HepG2 (cell line): ENCODE data around the gene WDR81. TPM values are rescaled to one million over a fixed set of nuclear protein-coding genes. Genes with fewer than 3 reads are reported as not detected.

Experiments used
- ARNT2 ChIP-seq: sonication (generic); formaldehyde crosslinking; IDR thresholded peaks from 2 replicates; pipeline ENCODE4 v1.8.0; 2022; ENCODE audit warnings: mild to moderate bottlenecking, low read depth, missing genetic modification reagents, moderate library complexity
- CBX2 ChIP-seq, 2 experiments: fragments of 200-600 bp in 1 of 2; sonication (generic); formaldehyde crosslinking in 1 of 2; IDR thresholded peaks; 2 replicates each; pipeline versions ENCODE4 v1.7.0 to v1.8.1; 2018 to 2022; ENCODE audit warnings: low read depth in 2 of 2, low read length in 1 of 2, mild to moderate bottlenecking in 1 of 2, missing genetic modification reagents in 1 of 2
- ELF3 ChIP-seq: IDR thresholded peaks from 2 replicates; pipeline ENCODE4 v1.6.1; 2016; ENCODE audit warnings: missing genetic modification reagents, missing compliant biosample characterization
- FOXC1 ChIP-seq: sonication (generic); formaldehyde crosslinking; IDR thresholded peaks from 2 replicates; pipeline ENCODE4 v1.8.0; 2022; ENCODE audit warnings: mild to moderate bottlenecking, missing genetic modification reagents, borderline replicate concordance
- HDAC2 ChIP-seq: sonication (generic); formaldehyde crosslinking; IDR thresholded peaks from 2 replicates; pipeline ENCODE4 v1.4.0; 2020; ENCODE audit warnings: missing genetic modification reagents
- IKZF5 ChIP-seq: IDR thresholded peaks from 2 replicates; pipeline ENCODE4 v1.6.1; 2018; ENCODE audit warnings: missing genetic modification reagents, mild to moderate bottlenecking, missing compliant biosample characterization
- JDP2 ChIP-seq: sonication (generic); formaldehyde crosslinking; IDR thresholded peaks from 2 replicates; pipeline ENCODE4 v1.8.1; 2022; ENCODE audit warnings: missing genetic modification reagents, borderline replicate concordance
- KDM6A ChIP-seq: IDR thresholded peaks from 2 replicates; pipeline ENCODE4 v1.6.1; 2016; ENCODE audit warnings: low read depth
- MEIS1 ChIP-seq: sonication (generic); formaldehyde crosslinking; IDR thresholded peaks from 2 replicates; pipeline ENCODE4 v1.9.0; 2021; ENCODE audit warnings: mild to moderate bottlenecking, missing genetic modification reagents, moderate library complexity, borderline replicate concordance
- NKX3-1 ChIP-seq: sonication (generic); formaldehyde crosslinking; IDR thresholded peaks from 2 replicates; pipeline ENCODE4 v1.5.0; 2020; ENCODE audit warnings: missing genetic modification reagents
- SALL2 ChIP-seq: sonication (generic); formaldehyde crosslinking; IDR thresholded peaks from 2 replicates; pipeline ENCODE4 v1.8.1; 2023; ENCODE audit warnings: mild to moderate bottlenecking, missing genetic modification reagents, inconsistent platforms
- SNAPC4 ChIP-seq: sonication (generic); formaldehyde crosslinking; IDR thresholded peaks from 2 replicates; pipeline ENCODE4 v1.4.0; 2020; ENCODE audit warnings: mild to moderate bottlenecking, missing genetic modification reagents
- SNRNP70 ChIP-seq: fragments of 200-400 bp; formaldehyde crosslinking; IDR thresholded peaks from 2 replicates; pipeline ENCODE4 v1.6.1; 2017; ENCODE audit warnings: mild to moderate bottlenecking, low read depth, low read length, moderate library complexity
- ZBTB20 ChIP-seq: sonication (generic); formaldehyde crosslinking; IDR thresholded peaks from 2 replicates; pipeline ENCODE4 v1.8.1; 2023; ENCODE audit warnings: missing genetic modification reagents, low read depth, mild to moderate bottlenecking, borderline replicate concordance
- ZFP1 ChIP-seq: IDR thresholded peaks from 2 replicates; pipeline ENCODE4 v1.6.1; 2016
- ZNF256 ChIP-seq: sonication (generic); formaldehyde crosslinking; conservative IDR thresholded peaks from 2 replicates; pipeline ENCODE4 v1.4.0; 2020; ENCODE audit warnings: missing genetic modification reagents
- ZNF274 ChIP-seq: sonication (generic); formaldehyde crosslinking; IDR thresholded peaks from 2 replicates; pipeline ENCODE4 v1.5.1; 2020; ENCODE audit warnings: mild to moderate bottlenecking, missing genetic modification reagents
- ZNF547 ChIP-seq: sonication (generic); formaldehyde crosslinking; IDR thresholded peaks from 2 replicates; pipeline ENCODE4 v1.5.1; 2020; ENCODE audit warnings: mild to moderate bottlenecking, missing genetic modification reagents
- ZNF556 ChIP-seq: sonication (generic); formaldehyde crosslinking; IDR thresholded peaks from 2 replicates; pipeline ENCODE4 v1.4.0; 2020; ENCODE audit warnings: mild to moderate bottlenecking, missing genetic modification reagents, borderline replicate concordance
- ZNF691 ChIP-seq: sonication (generic); formaldehyde crosslinking; IDR thresholded peaks from 2 replicates; pipeline ENCODE4 v1.4.0; 2020; ENCODE audit warnings: missing genetic modification reagents, low read depth, mild to moderate bottlenecking, borderline replicate concordance
- ZNF850 ChIP-seq: sonication (generic); formaldehyde crosslinking; conservative IDR thresholded peaks from 2 replicates; pipeline ENCODE4 v1.9.0; 2021; ENCODE audit warnings: mild to moderate bottlenecking, missing genetic modification reagents
- polyA plus RNA-seq, 8 experiments: library from polyadenylated mRNA; depleted of rRNA in 3 of 8; stranded (reverse) in 7 of 8; unstranded in 1 of 8; fragments of >200 nt; fragmentation: Illumina TruSeq in 4 of 8; extraction: Trizol in 4 of 8; gene quantifications; 2 replicates each; pipeline versions ENCODE4 v1.2.1 to v1.2.3, GENCODE V29; 2011 to 2016; ENCODE audit warnings: low read depth in 4 of 8, missing spikeins in 1 of 8, mixed read lengths in 1 of 8; ENCODE audit not compliant: insufficient read depth in 1 of 8
- total RNA-seq, 5 experiments: library from RNA; depleted of rRNA; stranded (reverse); fragments of >200 nt; fragmentation: Illumina TruSeq; extraction: Trizol; gene quantifications; 2 replicates each; pipeline ENCODE4 v1.2.3, GENCODE V29; 2016; ENCODE audit warnings: low read depth in 1 of 5

The WDR81 gene
- total and polyA plus RNA-seq, 2 of the 13 experiments (the other 11 are each of a cell fraction or from before 2014, with no cell fraction given): 9.1 to 16.7 TPM

- TF ChIP-seq ZNF691 (CRISPR knock-in tag) (peak; percentile 80), FOXC1 (no peak), ZFP1 (CRISPR knock-in tag) (peak; percentile 19), SNAPC4 (CRISPR knock-in tag) (no peak), CBX2 (IDR thresholded peaks at IDR 0.05; ENCODE audit: low read depth, low read length) (no peak), CBX2 (CRISPR knock-in tag; IDR thresholded peaks at IDR 0.05; ENCODE audit: low read depth) (no peak), KDM6A (peak; percentile 96), ZNF274 (CRISPR knock-in tag) (no peak; the same call in 1 of the 2 replicates), NKX3-1 (CRISPR knock-in tag) (peak; percentile 48), ZNF256 (CRISPR knock-in tag) (no peak; the same call in 1 of the 2 replicates), HDAC2 (CRISPR knock-in tag) (peak; percentile 96), ZNF850 (CRISPR knock-in tag) (no peak), IKZF5 (CRISPR knock-in tag) (peak; percentile 95), ELF3 (peak; percentile 67; the same call in 1 of the 2 replicates), SALL2 (CRISPR knock-in tag) (peak; percentile 89), ZNF547 (no peak; the same call in none of the 2 replicates), MEIS1 (CRISPR knock-in tag) (no peak; the same call in 1 of the 2 replicates), SNRNP70 (no peak), ZBTB20 (CRISPR knock-in tag) (peak; percentile 69; the same call in 1 of the 2 replicates), ZNF556 (peak; percentile 75; the same call in 1 of the 2 replicates), JDP2 (CRISPR knock-in tag) (peak; percentile 60; the same call in 1 of the 2 replicates), ARNT2 (CRISPR knock-in tag) (no peak; the same call in none of the 2 replicates)
These were observed 12.1 kb downstream of the WDR81 start (continued) for GRCh38 chr17:1736348-1737281.
